Chondrocyte (in vitro differentiated cells): ENCODE results near the gene VAV2. TPM values are rescaled to one million over a fixed set of nuclear protein-coding genes. Genes with fewer than 3 reads are reported as not detected.

Experiments
- DNase-seq: peaks from one replicate; pipeline ENCODE4 v3.0.0; 2021; ENCODE audit warnings: mixed read lengths, low spot score
- H3K27ac Mint-ChIP-seq: one replicate; pipeline ENCODE4 v1.8.0; 2021; ENCODE audit warnings: mild to moderate bottlenecking, moderate library complexity, mixed read lengths; ENCODE audit not compliant: unreplicated experiment
- H3K27me3 Mint-ChIP-seq: 2 replicates; pipeline ENCODE4 v1.8.0; 2021; ENCODE audit warnings: low read depth, mixed read lengths
- H3K36me3 Mint-ChIP-seq: 2 replicates; pipeline ENCODE4 v1.8.0; 2021; ENCODE audit warnings: low read depth, mixed read lengths
- H3K4me1 Mint-ChIP-seq: 2 replicates; pipeline ENCODE4 v1.8.0; 2021; ENCODE audit warnings: low read depth, mild to moderate bottlenecking, mixed read lengths
- H3K4me3 Mint-ChIP-seq: one replicate; pipeline ENCODE4 v1.8.0; 2021; ENCODE audit warnings: mild to moderate bottlenecking, moderate library complexity, mixed read lengths; ENCODE audit not compliant: unreplicated experiment
- H3K9me3 Mint-ChIP-seq: 2 replicates; pipeline ENCODE4 v1.8.0; 2021; ENCODE audit warnings: low read depth, mixed read lengths
- total RNA-seq: library from RNA; stranded (reverse); gene quantifications from 3 replicates; pipeline ENCODE4 v1.2.1, GENCODE V29; 2021
- TF ChIP-seq, protein P1 (sequence below): fragments of 200-600 bp; sonication (generic); IDR thresholded peaks from 2 replicates; pipeline ENCODE4 v1.5.0; 2021; ENCODE audit warnings: antibody characterized with exemption, mild to moderate bottlenecking, moderate library complexity

Gene VAV2
- total RNA-seq, 1 donor from 2014 or later, result 17.7 TPM

- Mint-ChIP-seq H3K27ac (no peak overlapping the region), H3K36me3 (no peaks in the 10 kb centered on the region), H3K4me1 (peaks cover 22% of the 10 kb centered on the region), H3K9me3 (no peaks in the 10 kb centered on the region), H3K4me3 (no peak overlapping the region), H3K27me3 (no peaks in the 10 kb centered on the region)
- TF ChIP-seq, protein P1, sequence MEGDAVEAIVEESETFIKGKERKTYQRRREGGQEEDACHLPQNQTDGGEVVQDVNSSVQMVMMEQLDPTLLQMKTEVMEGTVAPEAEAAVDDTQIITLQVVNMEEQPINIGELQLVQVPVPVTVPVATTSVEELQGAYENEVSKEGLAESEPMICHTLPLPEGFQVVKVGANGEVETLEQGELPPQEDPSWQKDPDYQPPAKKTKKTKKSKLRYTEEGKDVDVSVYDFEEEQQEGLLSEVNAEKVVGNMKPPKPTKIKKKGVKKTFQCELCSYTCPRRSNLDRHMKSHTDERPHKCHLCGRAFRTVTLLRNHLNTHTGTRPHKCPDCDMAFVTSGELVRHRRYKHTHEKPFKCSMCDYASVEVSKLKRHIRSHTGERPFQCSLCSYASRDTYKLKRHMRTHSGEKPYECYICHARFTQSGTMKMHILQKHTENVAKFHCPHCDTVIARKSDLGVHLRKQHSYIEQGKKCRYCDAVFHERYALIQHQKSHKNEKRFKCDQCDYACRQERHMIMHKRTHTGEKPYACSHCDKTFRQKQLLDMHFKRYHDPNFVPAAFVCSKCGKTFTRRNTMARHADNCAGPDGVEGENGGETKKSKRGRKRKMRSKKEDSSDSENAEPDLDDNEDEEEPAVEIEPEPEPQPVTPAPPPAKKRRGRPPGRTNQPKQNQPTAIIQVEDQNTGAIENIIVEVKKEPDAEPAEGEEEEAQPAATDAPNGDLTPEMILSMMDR, result no peak
- DNase-seq, result peak; percentile 86
These were observed 11.1 kb downstream of the VAV2 start for GRCh38 chr9:133980864-133981588.

- Mint-ChIP-seq H3K27ac (peak overlapping the region; percentile 57), H3K27me3 (no peaks in the 10 kb centered on the region), H3K4me1 (peaks cover 22% of the 10 kb centered on the region), H3K36me3 (no peaks in the 10 kb centered on the region), H3K9me3 (no peaks in the 10 kb centered on the region), H3K4me3 (peak overlapping the region; percentile 38)
- DNase-seq, result peak; percentile 89
- TF ChIP-seq, protein P1, result no peak
These were observed 11.9 kb downstream of the VAV2 start for GRCh38 chr9:133979921-133980863.

GRCh38 chr9:133979273-133979920 is 12.7 kb downstream of the VAV2 start:
- Mint-ChIP-seq H3K4me3 (peak overlapping the region; percentile 55), H3K27ac (peak overlapping the region; percentile 61)
- DNase-seq, result peak; percentile 87

DNA sequence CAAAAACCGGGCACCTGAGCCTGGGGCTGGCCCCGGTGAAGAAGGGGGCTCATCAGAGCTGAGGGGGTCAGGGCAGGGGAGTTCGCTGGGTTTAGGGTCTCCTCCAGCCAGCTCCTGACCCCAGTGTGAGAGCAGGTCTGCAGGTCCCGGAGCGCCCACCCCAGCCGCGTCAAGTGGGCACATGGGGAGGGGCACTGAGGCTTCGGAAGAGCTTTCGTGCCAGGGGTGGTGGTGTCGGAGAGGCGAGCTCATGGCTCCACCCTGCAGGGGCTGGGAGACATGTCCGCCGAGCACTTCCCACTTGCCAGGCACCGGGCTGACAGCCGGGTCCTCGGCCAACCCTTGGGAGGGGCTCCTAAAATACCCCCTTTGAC is 13.2 kb downstream of the VAV2 start:
- no peaks in the 10 kb centered on the region for H3K36me3 Mint-ChIP-seq
- peak overlapping the region; percentile 55 for H3K4me3 Mint-ChIP-seq
- peak overlapping the region; percentile 61 for H3K27ac Mint-ChIP-seq
- no peaks in the 10 kb centered on the region for H3K27me3 Mint-ChIP-seq
- peaks cover 22% of the 10 kb centered on the region for H3K4me1 Mint-ChIP-seq
- no peaks in the 10 kb centered on the region for H3K9me3 Mint-ChIP-seq
- DNase-seq, result peak; percentile 78
- TF ChIP-seq, protein P1, result no peak

More at GRCh38 chr9:133979273-133979920, 12.7 kb downstream of the VAV2 start:
- H3K9me3 Mint-ChIP-seq, result no peaks in the 10 kb centered on the region
- H3K4me1 Mint-ChIP-seq, result peaks cover 22% of the 10 kb centered on the region
- H3K27me3 Mint-ChIP-seq, result no peaks in the 10 kb centered on the region
- TF ChIP-seq, protein P1, result no peak
- no peaks in the 10 kb centered on the region for H3K36me3 Mint-ChIP-seq
